ENCODE measurements around the gene TRIM63.

The TRIM63 gene

DNA sequence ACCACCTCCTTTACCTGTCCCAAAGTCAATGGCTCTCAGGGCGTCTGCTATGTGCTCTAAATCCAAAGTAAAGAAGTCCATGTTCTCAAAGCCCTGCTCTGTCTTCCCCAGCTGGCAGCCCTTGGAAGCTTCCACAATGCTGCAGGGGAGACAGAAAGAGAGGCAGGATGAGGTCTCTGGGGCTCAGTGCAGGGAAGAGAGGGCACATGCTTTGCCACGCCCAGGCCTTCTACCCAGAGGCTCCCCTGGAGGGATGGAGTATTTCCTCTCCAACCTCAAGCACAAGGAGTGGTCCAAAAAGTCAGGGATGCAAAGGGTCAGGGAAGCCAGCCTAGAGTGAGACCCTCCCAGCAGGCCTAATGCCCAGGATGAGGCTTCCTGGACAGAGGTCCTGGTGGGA, 10.2 kb downstream of the TRIM63 start:
- no peak for DNase-seq (ENCODE audit: low read depth in 2 of 2)

DNA sequence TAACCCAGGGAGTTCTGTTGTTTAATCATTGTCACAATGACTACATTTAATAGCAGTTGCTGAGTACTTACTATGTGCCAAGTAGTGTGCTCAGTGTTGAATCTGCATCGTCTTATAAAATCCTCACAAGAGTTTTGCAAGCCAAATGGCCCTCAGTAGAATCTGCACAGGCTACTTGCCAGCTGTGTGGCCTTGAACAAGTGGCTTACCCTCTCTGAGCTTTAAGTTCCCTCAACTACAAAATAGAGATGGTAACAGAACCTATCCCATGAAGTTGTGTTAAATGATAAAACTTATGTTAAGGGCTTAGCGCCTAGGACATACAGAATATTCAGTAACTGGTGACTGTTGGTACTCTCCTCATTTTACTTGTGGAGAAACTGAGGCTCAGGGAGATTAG, 12.4 kb downstream of the TRIM63 start:
- DNase-seq (ENCODE audit: low read depth in 2 of 2) = no peak

DNA sequence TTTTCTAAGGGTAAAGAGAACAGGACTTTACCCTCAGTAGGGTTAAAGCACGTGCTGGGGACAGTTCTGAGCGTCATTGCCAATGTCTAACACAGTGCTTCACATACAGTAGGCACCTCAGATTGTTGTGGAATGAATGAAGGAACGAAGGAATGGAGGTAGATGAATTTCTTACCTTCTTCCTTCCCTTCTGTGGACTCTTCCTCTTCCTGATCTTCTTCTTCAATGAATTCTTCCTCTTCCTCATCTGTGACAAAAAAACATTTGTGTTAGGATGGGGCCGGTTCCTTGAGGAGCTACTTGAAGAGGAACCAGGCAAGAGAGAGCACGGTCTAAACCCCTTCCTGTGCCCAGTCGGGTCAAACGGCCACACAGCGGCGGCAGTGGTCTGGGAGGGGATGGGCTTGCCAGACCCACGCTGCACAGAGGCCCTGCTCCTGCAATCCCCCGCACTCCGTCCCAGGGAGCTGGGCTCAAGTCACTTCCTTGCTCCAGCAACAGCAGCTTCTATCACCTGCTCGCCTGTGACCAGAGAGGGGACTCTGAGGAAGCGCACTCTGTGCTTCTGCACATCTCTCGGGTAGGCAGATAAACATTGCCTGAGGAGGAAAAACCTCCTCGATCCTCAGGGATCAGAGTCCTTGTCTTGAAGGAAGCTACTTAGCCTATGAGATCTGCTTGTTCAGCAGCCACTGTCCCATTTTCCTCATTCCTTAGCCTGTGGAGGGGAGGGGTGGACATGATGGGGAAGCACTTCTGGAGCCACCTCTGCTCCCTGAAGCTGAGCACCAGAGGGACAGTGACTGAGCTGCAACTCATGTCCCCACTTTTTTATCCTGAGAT, 13.5 kb downstream of the TRIM63 start:
- DNase-seq (ENCODE audit: low read depth in 2 of 2) = no peak

DNA sequence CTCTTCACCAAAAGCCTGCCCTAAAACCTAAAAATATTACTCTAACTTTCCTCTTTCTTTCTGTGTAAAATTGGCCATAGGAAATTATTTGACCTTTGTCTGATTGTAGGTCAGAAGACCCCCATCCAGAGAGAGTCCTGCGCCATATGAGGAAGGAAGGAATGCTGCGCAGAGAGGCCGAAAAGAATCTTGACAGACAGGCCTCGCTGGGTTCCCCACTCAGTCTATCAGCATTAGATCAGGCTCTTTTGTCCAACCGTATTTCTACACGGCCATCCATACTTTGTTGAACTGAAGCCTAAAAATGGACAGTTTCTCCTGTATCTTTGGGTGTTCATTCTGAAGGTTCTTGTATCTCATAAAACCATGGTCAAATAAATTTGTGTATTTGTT, 17.2 kb downstream of the TRIM63 start:
- no peak for DNase-seq (ENCODE audit: low read depth in 2 of 2)

DNA sequence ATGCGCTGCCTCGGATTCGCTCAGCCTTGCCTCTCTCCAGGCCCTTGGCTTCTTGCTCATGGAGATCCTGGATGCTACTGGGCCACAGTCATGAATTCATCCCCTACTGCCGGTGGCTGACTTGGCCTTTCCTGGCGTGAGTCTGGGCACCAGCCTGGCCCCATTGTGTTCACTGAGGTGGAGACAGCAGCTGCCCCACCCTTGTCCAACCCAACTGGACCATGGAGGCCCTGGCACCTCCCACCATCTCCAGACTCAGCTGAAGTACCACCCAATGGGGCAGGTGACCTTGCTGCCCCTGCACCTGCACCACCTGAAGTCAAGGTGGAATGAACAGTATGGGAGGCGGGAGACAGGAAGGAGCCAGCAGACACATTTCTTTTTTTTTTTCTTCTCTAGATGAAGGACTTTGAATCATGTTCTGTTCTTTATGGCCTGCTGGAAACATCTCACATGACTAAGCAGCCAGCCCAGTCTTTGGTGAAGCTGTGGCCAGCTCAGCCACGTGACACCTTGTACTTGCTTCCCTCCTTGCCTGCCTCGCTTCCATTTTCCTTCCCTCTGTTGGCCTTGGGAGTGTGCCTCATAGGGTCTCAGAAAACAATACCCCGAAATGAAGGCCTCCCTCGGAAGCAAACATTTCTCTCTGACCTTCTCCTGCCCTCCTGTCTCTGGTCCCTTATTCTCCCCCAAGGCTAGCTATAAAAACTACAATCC, 17.7 kb downstream of the TRIM63 start:
- no peak for DNase-seq (ENCODE audit: low read depth in 2 of 2)

DNA sequence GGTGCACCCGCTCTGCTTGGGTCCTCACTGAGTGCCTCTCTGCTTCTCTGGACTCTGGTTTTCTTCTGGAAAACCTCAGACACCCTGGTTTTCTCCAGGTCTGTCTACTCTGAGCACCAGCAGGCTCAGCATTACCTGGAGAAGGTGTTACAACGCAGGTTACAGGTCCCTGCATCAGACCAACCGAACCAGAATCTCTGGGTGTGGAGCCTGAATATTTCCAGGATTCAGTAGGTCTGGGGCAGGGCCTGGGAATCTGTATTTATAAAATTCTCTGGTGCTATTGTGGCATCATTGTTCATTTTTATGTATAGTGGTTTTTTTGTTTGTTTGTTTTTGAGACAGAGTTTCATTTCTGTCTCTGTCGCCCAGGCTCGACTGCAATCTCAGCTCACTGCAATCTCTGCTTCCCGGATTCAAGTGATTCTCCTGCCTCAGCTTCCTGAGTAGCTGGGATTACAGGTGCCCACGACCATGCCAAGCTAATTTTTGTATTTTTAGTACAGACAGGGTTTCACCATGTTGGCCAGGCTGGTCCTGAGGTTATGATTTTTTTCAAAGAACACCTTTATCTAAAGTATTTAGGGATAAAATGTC, 20.1 kb downstream of the TRIM63 start:
- no peak for DNase-seq (ENCODE audit: low read depth in 2 of 2)

DNA sequence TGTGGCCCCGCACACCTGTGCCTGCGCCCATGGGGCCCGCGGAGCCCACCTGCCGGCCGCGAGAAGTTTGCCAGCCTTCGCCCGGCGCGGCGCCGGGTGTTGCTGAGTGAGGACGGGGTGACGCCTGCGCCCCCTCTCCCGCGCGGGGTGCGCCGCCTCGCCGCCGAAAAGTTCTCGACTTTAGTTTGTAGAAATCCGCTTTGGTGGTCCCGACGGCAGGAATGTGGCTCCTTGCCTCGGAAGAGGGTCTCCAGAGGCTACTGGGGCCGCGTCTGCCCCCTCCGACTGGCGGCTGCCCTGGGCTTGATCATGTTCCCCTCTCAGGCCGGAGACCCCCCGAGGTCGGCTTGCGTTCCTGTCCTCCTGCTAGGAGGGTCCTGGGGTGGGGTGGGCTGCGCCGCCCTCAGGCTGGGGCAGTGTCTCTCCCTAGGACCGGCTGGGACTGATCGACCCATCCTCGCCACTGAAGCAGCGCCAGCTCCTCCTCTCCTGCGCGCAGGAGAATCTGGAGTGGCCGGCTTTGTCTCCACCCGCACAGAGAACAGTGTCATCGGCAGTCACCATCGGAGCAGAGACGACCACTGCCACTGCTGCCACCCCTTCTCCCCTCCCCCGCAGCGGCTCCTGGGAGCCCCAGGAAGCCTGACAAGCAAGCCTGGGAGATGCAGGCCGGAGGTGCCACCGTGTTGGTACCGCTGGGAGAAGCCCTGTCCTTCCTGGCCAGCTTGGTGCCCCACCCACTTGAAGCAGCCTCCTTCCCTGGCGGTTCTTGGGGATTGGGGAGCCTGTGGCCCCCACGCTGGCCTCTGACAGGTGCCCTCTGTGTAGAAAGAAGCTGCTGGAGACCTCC, 21.0 kb downstream of the TRIM63 start:
- DNase-seq (ENCODE audit: low read depth in 2 of 2) = no peak

DNA sequence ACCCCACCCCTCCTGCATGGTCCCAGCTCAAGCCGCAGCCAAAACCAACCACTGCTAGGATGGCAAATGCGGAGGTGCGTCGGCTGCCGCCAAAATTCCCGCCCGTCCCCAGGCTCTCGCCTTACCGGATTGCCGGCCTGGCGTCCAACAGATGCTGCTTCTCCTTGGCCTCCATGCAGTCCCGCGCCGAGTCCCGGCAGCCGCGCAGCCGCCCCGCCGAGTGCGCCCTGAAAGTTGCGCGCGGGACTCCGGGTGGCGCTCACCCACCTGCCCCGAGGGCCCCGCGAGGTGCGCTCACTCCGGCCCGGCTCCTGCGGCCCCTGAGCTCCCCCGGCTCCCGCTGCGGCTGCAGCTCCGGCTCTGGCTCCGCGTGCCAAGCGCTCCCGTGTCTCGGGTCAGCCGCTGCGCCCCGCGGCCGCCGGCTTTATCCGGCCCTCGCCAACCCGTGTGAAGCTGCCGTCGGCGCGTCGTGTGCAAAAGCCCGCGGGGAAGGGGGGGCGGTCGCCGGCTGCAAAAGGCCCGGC, 21.6 kb downstream of the TRIM63 start, which contains the start of gene SLC30A2:
SLC30A2 (minus strand) TSS at position 397 of the 524 bp plus-strand sequence; CDS start at position 175, 222 bp downstream.
- no peak for DNase-seq (ENCODE audit: low read depth in 2 of 2)

DNA sequence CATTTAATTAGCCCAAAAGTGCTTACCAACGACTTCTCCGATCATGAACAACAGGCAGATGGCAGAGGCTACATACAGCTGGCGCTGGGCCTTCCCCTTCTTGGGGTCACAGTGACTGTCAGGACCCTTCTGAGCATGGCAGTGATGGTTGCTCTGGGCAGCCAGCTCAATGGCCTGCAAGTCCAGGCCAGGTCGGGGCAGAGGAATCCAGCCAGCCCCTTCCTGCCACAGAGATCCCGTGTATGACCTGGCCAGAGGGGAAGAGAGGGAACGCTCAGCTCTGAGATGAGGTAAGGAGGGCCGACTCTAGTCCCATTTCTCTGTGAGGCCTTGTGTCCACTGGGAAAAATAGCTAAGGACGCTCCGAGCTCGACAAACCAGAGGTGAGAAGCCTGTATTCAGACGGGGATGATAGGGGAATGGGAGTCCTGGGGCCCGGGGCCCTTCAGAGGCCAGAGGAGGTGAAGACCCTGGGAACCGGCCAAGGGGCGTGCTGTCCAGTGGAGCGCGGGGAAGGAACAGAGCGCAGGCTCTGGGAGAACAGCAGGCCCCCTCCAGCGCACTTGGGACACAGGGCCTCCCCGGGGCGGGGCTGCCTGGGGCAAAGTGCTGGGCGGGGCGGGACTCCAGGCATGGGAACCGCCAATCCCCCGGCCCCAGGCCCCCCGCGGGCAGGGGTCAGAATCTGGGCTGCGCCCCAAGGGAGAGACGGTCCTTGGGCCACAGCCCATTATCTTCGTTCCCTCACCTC, 22.3 kb downstream of the TRIM63 start:
- no peak for DNase-seq (ENCODE audit: low read depth in 2 of 2)

DNA sequence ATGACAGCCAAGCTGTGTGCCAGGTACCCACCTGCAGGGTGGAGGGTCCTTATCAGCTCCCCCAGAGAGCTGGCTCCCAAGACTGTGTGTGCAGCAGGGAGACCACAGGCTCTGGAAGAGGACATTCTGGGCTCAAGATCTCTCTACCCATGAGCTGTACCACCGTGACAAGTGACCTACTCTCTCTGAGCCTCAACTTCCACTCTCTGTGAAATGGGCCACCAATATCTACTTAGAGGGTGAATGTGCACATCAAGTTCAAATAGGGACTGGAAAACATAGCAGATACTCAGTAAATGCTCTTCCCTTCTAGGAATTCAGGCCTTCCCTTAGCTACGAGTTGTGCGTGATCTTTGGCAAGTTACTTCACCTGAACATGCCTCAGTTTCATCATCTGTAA, 23.0 kb downstream of the TRIM63 start:
- DNase-seq (ENCODE audit: low read depth in 2 of 2) = no peak

DNA sequence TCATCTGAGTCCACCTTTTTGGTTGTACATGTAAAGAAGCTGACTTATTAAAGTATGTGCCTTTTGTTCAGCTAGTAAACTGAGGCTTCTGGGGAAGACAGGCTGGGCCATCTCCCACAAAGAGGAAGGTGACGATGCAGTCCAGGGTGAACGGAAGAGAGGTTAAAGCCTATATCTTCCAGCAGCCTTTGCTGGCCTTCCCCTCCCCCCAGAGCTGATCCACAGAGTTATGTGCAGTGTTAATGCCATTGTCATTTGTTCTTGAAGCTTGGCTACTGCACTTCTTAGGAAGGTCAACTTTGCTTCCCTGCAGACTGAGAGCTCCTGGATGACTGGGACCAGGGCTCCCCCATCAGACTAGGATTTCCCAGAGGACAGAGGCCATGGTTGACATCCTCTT, 23.7 kb downstream of the TRIM63 start:
- no peak for DNase-seq (ENCODE audit: low read depth in 2 of 2)

DNA sequence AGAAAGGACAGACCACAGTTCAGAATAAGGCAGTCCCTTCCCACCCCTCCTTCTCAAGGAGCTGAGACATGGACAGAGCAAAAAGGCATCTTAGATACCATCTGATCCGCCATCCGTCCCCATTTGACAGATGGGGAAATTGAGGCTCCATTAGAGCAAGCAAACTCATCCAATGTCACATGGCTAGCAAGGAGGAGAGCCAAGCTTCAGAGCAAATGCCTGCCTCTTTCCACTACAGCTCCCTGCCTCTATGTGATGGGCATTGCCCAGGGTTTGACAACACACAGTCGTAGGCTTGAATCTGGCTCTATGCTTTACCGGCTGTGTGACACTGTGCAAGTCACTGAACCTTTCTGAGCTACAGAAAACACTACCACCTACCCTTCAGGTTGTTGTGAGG, 25.5 kb downstream of the TRIM63 start:
- DNase-seq (ENCODE audit: low read depth in 2 of 2) = no peak

DNA sequence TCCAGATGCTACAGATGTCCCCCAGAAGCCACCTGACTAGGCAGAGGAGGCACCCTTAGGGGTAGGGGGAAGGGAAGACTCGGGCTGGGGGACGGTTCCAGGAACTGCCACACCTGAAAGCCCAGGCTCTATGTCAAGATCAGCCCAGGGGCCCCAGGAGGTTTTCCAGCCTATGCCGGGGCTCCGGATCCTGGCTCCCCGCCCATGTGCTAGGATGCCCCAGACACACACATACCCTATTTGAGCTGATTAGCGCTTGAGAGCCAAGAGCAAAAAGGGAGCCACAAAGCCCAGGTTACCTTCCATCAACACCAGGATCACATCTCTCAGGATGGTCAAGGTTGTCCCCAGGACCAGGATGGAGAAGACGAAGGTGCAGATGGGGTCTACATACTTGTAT, 26.0 kb downstream of the TRIM63 start:
- DNase-seq (ENCODE audit: low read depth in 2 of 2) = no peak

DNA sequence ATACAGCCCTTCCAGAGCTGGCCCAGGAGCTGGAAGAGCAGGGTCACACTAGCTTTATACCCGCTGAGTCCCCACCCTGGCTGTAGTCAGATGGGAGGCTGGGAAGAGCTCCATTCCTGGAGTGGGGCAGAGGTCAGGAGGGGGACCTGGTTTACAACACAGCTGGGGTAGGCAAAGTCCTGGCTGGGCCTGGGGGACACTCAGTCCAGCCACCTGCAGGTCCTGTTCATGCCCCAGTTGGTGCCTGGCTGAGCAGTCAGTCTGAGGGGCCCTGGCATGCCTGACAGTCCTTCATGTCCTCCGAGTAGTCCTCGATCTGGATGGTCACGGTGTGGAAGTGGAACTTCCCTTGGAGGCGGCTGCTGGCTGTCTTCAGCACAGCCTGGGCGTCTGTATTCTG, 28.5 kb downstream of the TRIM63 start:
- DNase-seq (ENCODE audit: low read depth in 2 of 2) = no peak

DNA sequence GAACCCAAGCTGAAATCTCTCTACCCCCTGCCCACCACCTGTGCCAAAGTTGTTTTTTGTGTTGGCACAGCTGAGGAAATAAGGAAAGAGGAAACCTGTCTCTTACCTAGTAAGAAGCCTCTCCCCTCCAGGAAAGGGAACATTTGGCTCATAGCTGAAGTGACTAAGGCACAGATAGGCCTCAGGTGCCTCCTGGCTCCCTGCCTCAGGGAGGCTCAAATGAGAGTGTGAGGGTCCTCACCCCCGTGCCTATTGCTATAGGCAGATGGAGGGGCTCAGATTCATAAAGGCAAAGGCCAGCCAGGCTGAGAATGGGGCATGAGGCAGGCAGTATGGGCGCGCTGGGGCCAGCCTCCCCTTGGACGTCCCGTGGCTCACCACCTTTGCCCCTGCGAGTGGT, 29.0 kb downstream of the TRIM63 start:
- DNase-seq (ENCODE audit: low read depth in 2 of 2) = no peak

DNA sequence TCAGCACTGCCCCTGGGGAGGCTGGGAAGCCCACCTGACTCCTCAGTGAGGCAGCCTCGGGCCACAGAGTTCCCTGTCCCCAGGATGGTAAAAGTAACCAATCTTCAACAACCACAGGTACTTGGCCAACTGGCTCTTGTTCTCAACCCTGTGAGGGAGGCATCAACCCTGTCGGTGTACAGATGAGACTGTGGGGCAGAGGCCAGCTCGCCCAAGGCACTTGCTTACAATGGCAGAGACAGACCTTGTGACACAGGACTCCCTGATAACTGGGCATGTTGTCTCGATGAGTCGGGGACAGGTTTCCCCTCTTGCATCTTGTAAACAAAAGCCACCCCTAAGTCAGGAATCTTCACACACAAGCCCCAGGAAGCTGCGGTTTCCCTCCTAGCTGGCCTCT, 29.5 kb downstream of the TRIM63 start:
- no peak for DNase-seq (ENCODE audit: low read depth in 2 of 2)

DNA sequence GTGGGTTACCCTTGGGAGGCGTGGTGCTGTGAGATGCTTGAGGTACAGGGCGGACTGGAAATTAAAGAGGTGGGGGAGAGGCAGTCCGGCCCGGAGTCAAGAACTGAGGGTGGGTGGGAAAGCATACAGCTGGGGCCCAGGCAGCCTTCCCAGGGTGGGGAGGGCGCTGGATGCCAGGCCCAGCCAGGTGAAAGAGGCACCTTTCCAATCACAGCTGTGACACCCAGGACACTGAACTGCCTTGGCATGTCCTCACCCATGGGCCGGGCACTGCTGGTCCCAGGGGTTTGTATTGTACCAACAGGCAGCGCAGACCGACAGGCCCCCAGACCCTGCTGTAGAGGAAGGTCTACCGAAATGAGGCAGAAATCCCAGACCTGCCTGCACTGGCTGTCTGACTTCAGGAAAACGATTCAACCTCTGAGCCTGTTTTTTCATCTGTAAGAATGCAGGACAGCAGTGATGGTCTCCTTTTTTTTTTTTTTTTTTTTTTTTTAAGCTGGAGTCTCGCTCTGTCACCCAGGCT, 30.6 kb downstream of the TRIM63 start:
- no peak for DNase-seq (ENCODE audit: low read depth in 2 of 2)

DNA sequence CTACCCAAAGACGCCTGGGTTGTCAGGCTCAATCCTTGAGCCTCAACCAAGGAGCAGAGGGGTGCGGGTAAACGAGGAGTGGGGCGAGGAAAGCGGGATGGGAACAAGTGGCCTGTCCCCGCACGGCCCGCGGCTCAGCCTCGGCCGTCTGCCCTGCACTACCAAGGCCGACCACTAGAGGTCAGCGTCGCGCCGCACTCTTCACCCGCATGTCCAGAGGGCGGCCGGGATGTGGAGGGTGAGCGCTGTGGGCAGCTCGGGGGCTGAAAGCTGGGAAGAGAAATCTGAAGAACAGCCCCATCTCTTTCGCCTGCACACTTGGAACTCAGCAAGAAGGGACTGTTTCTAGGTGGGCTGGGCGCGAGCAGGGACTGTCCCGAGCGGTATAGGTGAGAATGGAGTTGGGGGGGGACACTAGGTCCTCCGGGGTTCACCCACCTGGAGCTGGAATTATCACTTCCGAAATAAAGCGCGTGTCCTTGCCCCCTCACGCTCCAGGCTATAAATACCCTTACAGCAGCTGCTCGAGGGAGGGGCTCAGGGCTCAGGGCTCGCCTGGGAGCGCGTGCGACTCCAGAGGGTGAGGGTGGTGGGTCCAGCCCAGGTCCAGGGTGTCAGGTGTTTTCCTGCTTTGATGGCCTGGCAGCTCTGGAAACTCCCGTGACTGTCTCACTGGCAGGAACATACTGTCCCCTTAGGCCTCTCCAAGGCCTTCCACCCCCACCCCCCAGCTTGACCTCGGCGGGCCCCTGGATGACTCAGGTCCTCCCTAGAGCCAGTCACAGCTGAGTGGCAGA, 31.3 kb downstream of the TRIM63 start:
- peak; percentile 49 to 65 for DNase-seq (ENCODE audit: low read depth in 2 of 2)

DNA sequence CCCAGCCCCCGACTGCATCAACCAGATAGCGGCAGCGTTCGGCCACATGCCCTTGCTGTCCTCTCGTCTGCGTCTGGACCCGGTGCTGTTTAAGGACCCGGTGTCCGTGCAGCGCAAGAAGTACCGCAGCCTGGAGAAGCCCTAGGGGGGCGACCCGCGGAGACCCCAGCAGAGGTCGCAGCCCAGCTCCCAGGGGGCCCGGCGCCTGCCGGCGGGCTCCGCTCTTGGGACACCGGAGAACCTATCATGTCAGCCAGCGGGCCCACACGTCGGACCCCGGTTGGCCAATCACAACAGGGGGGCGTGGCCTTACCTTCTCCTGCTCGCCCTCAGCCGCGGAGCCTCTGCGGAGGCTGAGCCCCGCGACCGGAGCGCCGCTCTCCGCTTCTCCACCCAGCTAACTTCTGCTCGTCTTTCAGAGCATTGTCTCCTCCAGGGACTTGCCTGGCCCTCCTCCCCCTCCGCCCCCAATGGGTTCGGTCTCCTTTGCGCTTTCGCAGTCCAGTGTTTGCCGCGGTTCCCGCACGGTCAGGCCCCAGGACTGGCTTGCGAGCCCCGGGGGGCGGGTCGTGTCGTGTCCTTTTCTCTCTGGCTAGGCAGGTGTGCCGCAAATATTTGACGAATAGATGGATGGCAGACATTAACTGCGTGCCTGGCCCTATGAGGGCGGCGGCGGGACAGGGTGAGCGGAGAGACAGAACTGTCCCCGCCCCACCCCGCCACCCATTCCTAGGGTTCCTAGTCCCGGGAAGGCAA, 32.0 kb downstream of the TRIM63 start:
- DNase-seq (ENCODE audit: low read depth in 2 of 2) = peak; percentile 84 to 88
